Stimulated activated CD8-positive, alpha-beta memory T cell treated with anti-CD3 and anti-CD28 coated beads, Interleukin-4, amount 100 ng/mL, for 1 hour (primary cell): ENCODE results near the gene CDC45.

Source experiments
- DNase-seq, 2 donors: peaks; one replicate each; pipeline ENCODE4 v3.0.0-alpha.2; 2020; ENCODE audit warnings: low read depth in 2 of 2, low spot score in 1 of 2

Gene CDC45

GRCh38 chr22:19466848-19467752, 12.6 kb upstream of the CDC45 start:
- no peak for DNase-seq

DNA sequence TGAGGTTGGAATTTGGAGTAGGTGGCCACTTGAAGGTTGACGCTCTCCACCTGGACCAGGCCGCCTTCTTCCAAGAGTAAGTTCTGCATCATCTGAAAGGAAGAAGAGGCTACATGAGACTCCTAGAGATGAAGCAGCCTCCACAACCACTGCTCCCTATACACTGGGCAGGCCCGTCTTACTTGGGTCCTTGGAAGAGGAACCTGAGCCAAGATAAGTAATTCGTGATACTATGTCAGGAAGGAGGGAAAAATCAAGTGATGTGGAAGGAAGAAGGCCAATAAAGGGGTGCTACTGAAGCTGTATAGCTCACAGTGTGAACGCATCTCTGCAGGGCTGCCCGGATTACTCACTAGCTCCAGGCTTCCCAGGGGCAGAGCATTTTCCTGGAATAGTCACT, 11.8 kb upstream of the CDC45 start:
- no peak for DNase-seq

GRCh38 chr22:19469421-19469820, 10.3 kb upstream of the CDC45 start:
- no peak for DNase-seq

DNA sequence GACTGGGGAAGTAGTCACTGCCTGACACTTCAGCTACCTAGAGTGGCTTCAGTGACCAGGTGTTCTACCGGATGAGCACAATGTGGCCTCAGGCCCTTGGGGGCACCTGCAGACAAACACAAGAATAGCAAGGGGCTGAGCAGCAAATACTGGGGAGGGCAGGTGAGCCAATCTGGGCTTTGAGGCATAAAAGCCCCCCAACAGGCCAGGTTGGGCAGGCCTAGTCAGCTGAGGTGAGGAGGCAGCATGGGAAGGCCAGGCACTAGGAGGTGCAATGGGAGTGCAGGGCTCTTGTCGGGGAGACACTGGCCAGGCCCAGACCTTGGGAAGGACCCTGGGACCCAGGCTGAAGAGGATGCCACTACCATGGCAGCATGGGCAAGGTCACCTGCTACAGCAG, 9.7 kb upstream of the CDC45 start:
- no peak for DNase-seq

- DNase-seq, result no peak
These were observed 8.1 kb upstream of the CDC45 start for GRCh38 chr22:19471572-19471971.

DNA sequence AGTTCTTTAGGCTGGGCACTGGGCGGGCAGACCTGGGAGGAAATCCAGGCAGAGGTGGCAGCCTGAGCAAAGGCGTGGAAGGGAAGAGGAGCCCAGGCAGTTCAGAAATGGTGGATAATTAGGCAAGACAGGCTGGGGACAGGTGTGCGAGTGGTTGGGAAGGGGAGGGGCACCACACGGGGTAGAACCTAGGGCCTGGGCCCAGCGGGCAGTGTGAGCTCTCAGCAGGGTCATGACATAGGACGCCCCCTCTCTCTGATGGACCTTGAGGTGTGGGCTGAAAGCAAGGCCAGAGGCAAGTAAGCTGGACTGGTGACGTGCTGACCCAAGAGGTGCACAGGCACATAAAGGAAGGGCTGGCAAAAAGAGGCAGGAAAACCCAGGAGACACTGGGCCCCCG, 7.5 kb upstream of the CDC45 start:
- no peak for DNase-seq

- no peak for DNase-seq
These were observed 6.1 kb upstream of the CDC45 start for GRCh38 chr22:19473578-19473977.

DNA sequence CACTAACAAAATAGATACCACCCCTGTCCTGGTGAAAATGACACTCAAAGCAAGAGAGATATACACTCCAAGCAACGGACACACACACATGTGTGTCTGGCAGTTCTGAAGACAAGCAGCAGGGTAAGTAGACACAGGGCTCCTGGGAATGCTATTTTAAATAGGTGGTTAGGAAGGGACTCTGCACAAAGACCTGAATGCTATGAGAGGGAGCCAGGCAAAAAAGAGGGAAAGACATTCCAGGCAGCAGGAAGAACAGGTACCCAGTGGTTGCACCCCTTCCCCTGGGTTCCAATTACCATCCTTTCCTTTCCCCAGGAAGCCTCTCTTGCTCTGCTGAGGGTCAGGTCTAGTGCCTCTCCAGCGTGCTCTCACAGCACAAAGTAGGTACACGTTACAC, 3.7 kb upstream of the CDC45 start:
- no peak for DNase-seq

DNA sequence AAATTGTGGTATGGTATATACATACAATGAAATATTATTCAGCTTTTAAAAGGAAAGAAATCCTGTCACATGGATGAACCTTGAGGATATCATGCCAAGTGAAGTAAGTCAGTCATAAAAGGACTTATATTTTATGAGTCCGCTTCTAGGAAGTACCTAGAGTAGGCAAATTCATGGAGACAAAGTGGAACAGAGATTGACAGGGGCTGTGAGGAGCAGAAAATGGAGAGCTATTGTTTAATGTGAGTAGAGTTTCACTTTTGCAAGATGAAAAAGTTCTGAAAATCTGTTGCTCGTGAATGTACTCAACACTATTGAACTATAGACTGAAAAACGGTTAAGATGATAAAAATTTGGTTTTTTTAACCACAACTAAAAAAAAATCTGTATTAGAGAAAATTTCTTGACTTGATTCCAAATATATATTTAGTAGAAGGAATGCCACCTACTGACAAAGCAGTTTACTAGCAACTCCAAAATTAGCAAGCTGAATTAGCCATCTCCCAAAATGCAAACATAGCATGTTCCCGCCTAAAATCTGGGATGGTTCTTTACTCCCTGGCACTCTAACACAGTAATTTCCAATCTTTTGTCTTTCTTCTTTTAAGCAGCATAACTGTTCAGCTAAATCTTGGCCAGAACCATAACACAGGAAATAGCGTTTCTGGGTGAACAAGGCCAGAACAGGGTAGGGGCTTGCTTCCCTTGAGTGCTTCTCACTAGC, 2.2 kb upstream of the CDC45 start:
- no peak for DNase-seq

DNA sequence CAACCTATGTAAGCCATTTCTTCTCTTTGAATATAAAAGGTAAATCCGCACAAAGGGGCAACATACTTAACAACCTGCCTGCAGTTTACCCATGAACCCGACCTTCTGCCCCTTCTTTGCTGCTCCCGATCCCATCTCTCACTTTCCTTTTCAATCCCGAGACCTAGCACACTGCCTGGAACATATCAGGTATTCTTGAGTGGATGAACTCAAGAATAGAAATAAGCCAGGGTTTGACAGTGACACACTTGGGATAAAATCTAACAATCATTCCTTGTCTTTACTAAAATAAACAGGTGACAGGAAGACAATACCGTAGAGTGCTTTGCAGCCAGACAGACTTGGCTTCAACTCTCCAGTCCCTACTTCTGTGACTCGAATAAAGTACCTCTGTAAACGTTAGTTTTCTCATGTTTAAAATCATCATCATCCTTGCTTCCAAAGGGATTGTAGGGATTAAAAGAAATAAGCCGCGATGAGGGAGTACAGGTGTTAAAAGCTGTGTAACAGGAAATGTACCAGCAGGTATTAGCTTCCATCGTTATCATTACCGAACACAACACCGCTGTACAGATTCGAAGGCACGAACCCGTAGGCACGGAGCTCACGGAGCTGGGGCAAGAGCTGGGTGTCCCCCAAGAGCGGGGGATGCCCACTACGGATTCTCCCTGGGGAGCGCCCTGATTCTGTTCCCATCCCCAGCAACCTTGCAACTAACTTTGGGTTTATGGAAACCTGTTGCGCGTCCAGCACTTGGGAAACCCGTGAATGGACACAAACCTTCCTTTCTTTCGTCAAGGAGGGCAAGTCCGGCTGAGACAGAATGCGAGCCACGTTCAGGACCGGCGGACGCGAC, 1.4 kb upstream of the CDC45 start:
- no peak for DNase-seq

GRCh38 chr22:19478901-19479354, 792 bp upstream of the CDC45 start, which contains the start of gene UFD1:
UFD1 (minus strand) TSS chr22:19479193; CDS start chr22:19479085, 108 bp downstream.
- peak; percentile 36 to 64 for DNase-seq

- no peak for DNase-seq
These were observed 451 bp downstream of the CDC45 start for GRCh38 chr22:19480173-19480568.

GRCh38 chr22:19480789-19481188, 1.1 kb downstream of the CDC45 start:
- DNase-seq, result no peak

DNA sequence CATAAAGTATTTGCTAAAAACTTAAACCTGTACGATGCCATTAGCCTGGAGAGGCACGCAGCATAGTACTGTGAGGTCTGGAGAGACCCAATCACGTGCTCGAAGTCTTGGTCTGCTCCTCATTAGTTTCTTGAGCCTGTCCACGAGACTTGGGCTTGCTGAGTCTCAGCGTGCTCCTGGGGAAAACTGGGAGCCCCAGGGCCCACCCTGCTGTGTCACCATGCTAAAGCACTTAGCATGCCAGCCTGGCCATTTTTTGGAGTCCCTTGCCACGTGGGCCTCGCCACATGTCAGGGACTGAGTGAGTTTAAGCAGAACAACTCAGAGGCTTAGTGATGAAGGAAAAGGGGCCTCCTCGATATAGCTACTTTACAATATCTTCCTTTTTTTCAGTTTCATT, 2.6 kb downstream of the CDC45 start:
- DNase-seq, result no peak

DNA sequence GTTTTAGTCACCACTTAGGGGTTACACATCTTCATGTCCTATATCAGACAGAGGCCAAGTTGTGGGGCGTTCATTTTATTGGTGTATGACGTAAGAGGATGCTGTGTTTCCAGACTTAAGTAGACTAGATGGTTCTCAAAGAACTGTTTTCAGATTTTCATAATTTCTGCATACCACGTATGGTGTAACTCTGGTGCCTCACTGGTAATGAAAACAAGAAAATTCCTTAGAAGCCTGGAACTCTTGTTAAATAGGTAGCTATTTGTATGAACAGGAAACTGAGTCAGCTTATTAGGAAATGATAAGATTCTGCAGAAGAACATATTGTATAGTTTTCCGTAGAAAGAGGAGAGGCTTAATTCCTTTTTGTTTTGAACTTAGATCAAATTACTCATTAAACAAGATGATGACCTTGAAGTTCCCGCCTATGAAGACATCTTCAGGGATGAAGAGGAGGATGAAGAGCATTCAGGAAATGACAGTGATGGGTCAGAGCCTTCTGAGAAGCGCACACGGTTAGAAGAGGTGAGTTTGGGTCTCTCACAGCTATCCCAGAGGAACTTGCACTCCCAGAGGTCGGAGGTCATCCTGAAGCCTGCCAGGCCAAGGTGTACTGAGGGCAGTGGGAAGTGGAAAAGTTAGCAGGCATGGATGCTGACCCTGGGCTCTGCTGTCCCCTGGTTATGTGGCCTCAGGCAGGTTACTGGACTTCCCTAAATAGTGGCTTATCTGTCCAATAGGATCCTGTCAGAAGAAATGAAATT, 3.9 kb downstream of the CDC45 start:
- no peak for DNase-seq

DNA sequence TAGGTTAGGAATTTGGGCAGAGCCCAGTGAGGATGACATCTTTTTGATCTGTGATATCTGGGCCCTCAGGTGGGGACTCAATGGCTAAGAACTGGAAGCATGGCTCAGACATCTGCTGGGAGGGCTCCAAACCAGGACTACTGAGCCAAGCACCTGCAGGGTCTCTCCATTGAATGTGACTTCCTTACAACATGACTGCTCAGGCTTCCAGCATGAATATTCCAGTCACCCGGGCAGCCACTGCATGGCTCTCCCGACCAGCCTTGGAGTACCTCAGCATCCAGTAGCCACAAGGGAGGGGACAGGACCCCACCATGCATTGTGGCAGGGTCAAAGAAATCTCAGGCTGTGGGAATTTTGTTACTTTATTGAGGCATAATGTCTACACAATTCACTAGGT, 8.6 kb downstream of the CDC45 start:
- no peak for DNase-seq

GRCh38 chr22:19488884-19489843, 9.4 kb downstream of the CDC45 start:
- no peak for DNase-seq

DNA sequence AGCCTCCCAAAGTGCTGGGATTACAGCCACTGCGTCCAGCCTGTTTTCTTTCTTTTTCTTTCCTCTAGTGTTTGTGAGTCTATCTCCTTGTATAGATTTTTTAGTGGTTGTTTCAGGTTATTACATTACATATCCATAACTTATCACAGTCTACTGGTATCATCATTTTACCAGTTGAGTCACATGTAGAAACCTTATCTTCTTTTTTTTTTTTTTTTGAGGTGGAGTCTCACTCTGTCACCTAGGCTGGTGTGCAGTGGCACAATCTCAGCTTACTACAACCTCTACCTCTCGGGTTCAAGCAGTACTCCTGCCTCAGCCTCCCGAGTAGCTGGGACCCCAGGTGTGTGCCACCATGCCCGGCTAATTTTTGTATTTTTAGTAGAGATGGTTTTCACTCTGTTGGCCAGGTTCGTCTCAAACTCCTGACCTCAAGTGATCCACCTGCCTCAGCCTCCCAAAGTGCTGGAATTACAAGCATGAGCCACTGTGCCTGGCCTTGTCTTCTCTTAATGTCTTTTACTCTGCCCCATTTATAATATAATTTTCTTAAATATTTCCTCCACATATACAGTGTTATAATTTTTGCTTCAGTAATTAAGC, 11.0 kb downstream of the CDC45 start:
- DNase-seq, result no peak
